Caco-2 (cell line): Measurements from ENCODE around the gene PPFIA1. TPM values are rescaled to one million over a fixed set of nuclear protein-coding genes. Genes with fewer than 3 reads are reported as not detected.

Experiments used
- BruUV-seq: library from RNA; stranded (reverse); fragments of 400-500 nt; replicated peaks from 2 replicates; lab custom pipeline; 2021; lab: Mats Ljungman, UMichigan
- CTCF ChIA-PET: fragments of 300-600 bp; sonication (Branson Sonifier 250); formaldehyde crosslinking; loops from one replicate; lab custom pipeline; 2022; ENCODE audit warnings: antibody characterized with exemption; lab: Charles Lee
- POLR2A ChIA-PET: fragments of 300-600 bp; sonication (Branson Sonifier 250); formaldehyde crosslinking; loops from one replicate; lab custom pipeline; 2022; ENCODE audit warnings: antibody characterized with exemption; lab: Charles Lee
- DNase-seq, 2 experiments: peaks; one replicate each; pipeline versions ENCODE4 v3.0.0 to v3.0.0-alpha.2; 2020 to 2022
- H3K27me3 ChIP-seq: replicated peaks from 2 replicates; pipeline ENCODE4 v1.6.0; 2011; ENCODE audit warnings: low read length; ENCODE audit not compliant: control insufficient read depth, insufficient read depth
- H3K36me3 ChIP-seq: 2 replicates; pipeline ENCODE4 v1.5.1; 2011; ENCODE audit warnings: low read length; ENCODE audit not compliant: control insufficient read depth, insufficient read depth
- H3K4me1 ChIP-seq: fragments of 250-450 bp; sonication (Bioruptor Pico); 2 replicates; pipeline ENCODE4 v1.5.1; 2020; ENCODE audit warnings: mild to moderate bottlenecking
- H3K4me3 ChIP-seq: 2 replicates; pipeline ENCODE4 v1.5.1; 2011; ENCODE audit warnings: low read depth, mild to moderate bottlenecking, control low read depth, low read length
- H3K9me3 ChIP-seq: fragments of 250-450 bp; sonication (Bioruptor Pico); 2 replicates; pipeline ENCODE4 v1.5.1; 2020; ENCODE audit warnings: mild to moderate bottlenecking, moderate library complexity
- H3K27ac Mint-ChIP-seq: one replicate; pipeline ENCODE4 v1.8.0; 2022; ENCODE audit warnings: mixed read lengths; ENCODE audit not compliant: unreplicated experiment
- H3K27me3 Mint-ChIP-seq: one replicate; pipeline ENCODE4 v1.8.0; 2022; ENCODE audit warnings: mixed read lengths; ENCODE audit not compliant: insufficient read depth, unreplicated experiment
- H3K36me3 Mint-ChIP-seq: one replicate; pipeline ENCODE4 v1.8.0; 2022; ENCODE audit warnings: mild to moderate bottlenecking, mixed read lengths; ENCODE audit not compliant: insufficient read depth, unreplicated experiment
- H3K4me1 Mint-ChIP-seq: one replicate; pipeline ENCODE4 v1.8.0; 2022; ENCODE audit warnings: low read depth, mixed read lengths; ENCODE audit not compliant: unreplicated experiment
- H3K4me3 Mint-ChIP-seq: one replicate; pipeline ENCODE4 v1.8.0; 2022; ENCODE audit warnings: mild to moderate bottlenecking, moderate library complexity, mixed read lengths; ENCODE audit not compliant: unreplicated experiment
- H3K9me3 Mint-ChIP-seq: one replicate; pipeline ENCODE4 v1.8.0; 2022; ENCODE audit warnings: mixed read lengths; ENCODE audit not compliant: unreplicated experiment
- CTCF ChIP-seq, 2 experiments: fragments of 200-600 bp in 1 of 2; IDR thresholded peaks; 1 replicate in 1 of 2; 2 replicates in 1 of 2; pipeline versions ENCODE4 v1.5.1 to v1.8.0; 2011 to 2022; ENCODE audit warnings: antibody characterized with exemption in 1 of 2, control low read depth in 1 of 2, inconsistent platforms in 1 of 2, low read depth in 1 of 2, low read length in 1 of 2, mild to moderate bottlenecking in 1 of 2, moderate library complexity in 1 of 2; ENCODE audit not compliant: insufficient read depth in 1 of 2, severe bottlenecking in 1 of 2, unreplicated experiment in 1 of 2
- intact Hi-C: fragments of 100-400 bp; cut with micrococcal nuclease; formaldehyde crosslinking; loops from one replicate; pipeline ENCODE4 v1.10.0; 2022; ENCODE audit not compliant: unreplicated experiment
- total RNA-seq: library from RNA; stranded (reverse); gene quantifications from 2 replicates; pipeline ENCODE4 v1.2.3, GENCODE V29; 2022

Gene PPFIA1
- total RNA-seq, 1 experiment from 2014 or later: 148 TPM

- Mint-ChIP-seq H3K9me3 (peaks cover 9% of the 10 kb centered on the region), H3K27me3 (no peaks in the 10 kb centered on the region), H3K4me3 (no peak overlapping the region), H3K27ac (peak overlapping the region; percentile 97), H3K36me3 (peaks cover 19% of the 10 kb centered on the region), H3K4me1 (peaks cover 30% of the 10 kb centered on the region)
- POLR2A ChIA-PET: interaction anchor here (0.6 kb wide), 2 partner anchors 25 to 32 kb away, joined by 3 to 4 read pairs; no protein-coding TSS in a partner anchor
- H3K4me3 ChIP-seq: no peak overlapping the region
- H3K9me3 ChIP-seq: 0 out of 2 replicates have a peak, but pooled peaks cover 4% of the 10 kb centered on the region
- CTCF ChIA-PET: no interaction called here
- BruUV-seq: no TSS peak
- peaks cover 51% of the 10 kb centered on the region for H3K4me1 ChIP-seq
- DNase-seq: no peak
- H3K36me3 ChIP-seq: no peaks in the 10 kb centered on the region
- intact Hi-C loops: no loop called here
- TF ChIP-seq CTCF (IDR thresholded peaks at IDR 0.05; ENCODE audit: insufficient read depth in 1 of 2, low read depth in 1 of 2, low read length in 1 of 2, severe bottlenecking in 1 of 2, unreplicated experiment in 1 of 2): no peak
- H3K27me3 ChIP-seq: no peaks in the 10 kb centered on the region
These were observed 25.8 kb upstream of the PPFIA1 start for GRCh38 chr11:70244698-70245097.

GRCh38 chr11:70246196-70246595 is 24.3 kb upstream of the PPFIA1 start:
- Mint-ChIP-seq H3K27me3 (no peaks in the 10 kb centered on the region), H3K4me1 (peaks cover 37% of the 10 kb centered on the region), H3K4me3 (no peak overlapping the region), H3K36me3 (peaks cover 19% of the 10 kb centered on the region), H3K9me3 (peaks cover 9% of the 10 kb centered on the region), H3K27ac (peak overlapping the region; percentile 97)
- ChIA-PET POLR2A (no interaction called here), CTCF (no interaction called here)
- Histone ChIP-seq H3K4me3 (no peak overlapping the region), H3K4me1 (peaks cover 51% of the 10 kb centered on the region), H3K36me3 (no peaks in the 10 kb centered on the region), H3K27me3 (no peaks in the 10 kb centered on the region), H3K9me3 (0 out of 2 replicates have a peak, but pooled peaks cover 4% of the 10 kb centered on the region)
- TF ChIP-seq CTCF (IDR thresholded peaks at IDR 0.05; ENCODE audit: insufficient read depth in 1 of 2, low read depth in 1 of 2, low read length in 1 of 2, severe bottlenecking in 1 of 2, unreplicated experiment in 1 of 2): no peak
- DNase-seq: no peak
- intact Hi-C loops: no loop called here
- no TSS peak for BruUV-seq

GRCh38 chr11:70247042-70247709 is 23.3 kb upstream of the PPFIA1 start:
- 0 out of 2 replicates have a peak, but pooled peaks cover 4% of the 10 kb centered on the region for H3K9me3 ChIP-seq
- Mint-ChIP-seq H3K36me3 (peaks cover 19% of the 10 kb centered on the region), H3K4me1 (peaks cover 42% of the 10 kb centered on the region), H3K9me3 (peaks cover 9% of the 10 kb centered on the region), H3K4me3 (no peak overlapping the region), H3K27ac (peak overlapping the region; percentile 30), H3K27me3 (no peaks in the 10 kb centered on the region)
- no peak for DNase-seq
- intact Hi-C loops: no loop called here
- CTCF ChIA-PET: no interaction called here
- BruUV-seq: no TSS peak
- TF ChIP-seq CTCF (IDR thresholded peaks at IDR 0.05; ENCODE audit: insufficient read depth in 1 of 2, low read depth in 1 of 2, low read length in 1 of 2, severe bottlenecking in 1 of 2, unreplicated experiment in 1 of 2): no peak
- H3K4me1 ChIP-seq: peaks cover 45% of the 10 kb centered on the region
- POLR2A ChIA-PET: no interaction called here
- H3K27me3 ChIP-seq: no peaks in the 10 kb centered on the region
- H3K4me3 ChIP-seq: no peak overlapping the region
- H3K36me3 ChIP-seq: no peaks in the 10 kb centered on the region
